HepG2 (cell line): Measurements from ENCODE around the gene CENPP. TPM values are rescaled to one million over a fixed set of nuclear protein-coding genes. Genes with fewer than 3 reads are reported as not detected.
A peak's percentile ranks its signal among the peaks of the same experiment; 100 is the strongest.

Source experiments
- ATAC-seq: fragments of 200-7000 bp; cut with Tn5 transposase; 3 replicates; pipeline ENCODE4 v1.9.1; 2020; ENCODE audit warnings: mild to moderate bottlenecking, moderate library complexity
- BruUV-seq: library from RNA; stranded (reverse); fragments of 400-500 nt; replicated peaks from 2 replicates; lab custom pipeline; 2021; lab: Mats Ljungman, UMichigan
- CTCF ChIA-PET: fragments of 300-600 bp; formaldehyde crosslinking; extraction: SDS; loops from one replicate; lab custom pipeline; 2021; ENCODE audit warnings: low total read pairs, inconsistent platforms, low intra/inter-chr PET ratio; lab: Yijun Ruan, JAX
- POLR2A ChIA-PET: fragments of 350-600 bp; sonication (Branson Sonifier 250); formaldehyde crosslinking; loops from one replicate; lab custom pipeline; 2020; ENCODE audit warnings: antibody characterized with exemption, inconsistent platforms; lab: Yijun Ruan, JAX
- DNase-seq: peaks from one replicate; pipeline ENCODE4 v3.0.0-alpha.2; 2015; ENCODE audit warnings: low spot score
- FAIRE-seq: peaks from 3 replicates; lab custom pipeline; 2011; peaks lifted over from hg19 to GRCh38; lab: Jason Lieb, UNC
- H2AFZ ChIP-seq: one replicate; pipeline ENCODE4 v1.6.1; 2011; ENCODE audit warnings: low read length, inconsistent platforms
- H3K27ac ChIP-seq: fragments of 300-600 bp; 3 replicates; pipeline ENCODE4 v1.8.0; 2011; ENCODE audit warnings: mixed run types, mild to moderate bottlenecking, mixed read lengths, low read length, inconsistent platforms; ENCODE audit not compliant: insufficient read depth; ENCODE audit errors: extremely low read length
- H3K27me3 ChIP-seq, 2 experiments: fragments of 200-600 bp in 1 of 2; 2 replicates in 1 of 2; 3 replicates in 1 of 2; pipeline versions ENCODE4 v1.6.0 to v1.8.0; 2011; ENCODE audit warnings: low read length in 2 of 2, mild to moderate bottlenecking in 2 of 2, moderate library complexity in 2 of 2, inconsistent platforms in 1 of 2; ENCODE audit not compliant: insufficient read depth in 2 of 2, control insufficient read depth in 1 of 2
- H3K36me3 ChIP-seq, 2 experiments: fragments of 200-600 bp in 1 of 2; replicated peaks in 1 of 2; 2 replicates in 1 of 2; 3 replicates in 1 of 2; pipeline versions ENCODE4 v1.5.1 to v1.8.0; 2011; ENCODE audit warnings: low read length in 2 of 2, inconsistent platforms in 1 of 2; ENCODE audit not compliant: insufficient read depth in 2 of 2, control insufficient read depth in 1 of 2
- H3K4me1 ChIP-seq: 2 replicates; pipeline ENCODE4 v1.5.1; 2012; ENCODE audit warnings: low read length, inconsistent platforms; ENCODE audit not compliant: insufficient read depth
- H3K4me2 ChIP-seq: 2 replicates; pipeline ENCODE4 v1.6.0; 2011; ENCODE audit warnings: low read depth, low read length, inconsistent platforms
- H3K4me3 ChIP-seq, 3 experiments: fragments of 200-600 bp in 1 of 3; sonication (generic), shearing (Covaris generic) in 1 of 3; replicated peaks in 1 of 3; 2 replicates each; pipeline ENCODE4 v1.5.1; 2011 to 2016; ENCODE audit warnings: low read length in 3 of 3, inconsistent platforms in 2 of 3, low read depth in 2 of 3, mild to moderate bottlenecking in 2 of 3, control low read depth in 1 of 3, mixed read lengths in 1 of 3; ENCODE audit not compliant: insufficient read depth in 1 of 3
- H3K79me2 ChIP-seq: one replicate; pipeline ENCODE4 v1.6.1; 2011; ENCODE audit warnings: low read length, inconsistent platforms; ENCODE audit not compliant: insufficient read depth
- H3K9ac ChIP-seq: 2 replicates; pipeline ENCODE4 v1.6.0; 2011; ENCODE audit warnings: mild to moderate bottlenecking, low read depth, low read length, inconsistent platforms; ENCODE audit not compliant: insufficient read depth
- H3K9me3 ChIP-seq: 2 replicates; pipeline ENCODE4 v1.5.1; 2012; ENCODE audit warnings: mild to moderate bottlenecking, low read length
- H4K20me1 ChIP-seq: 2 replicates; pipeline ENCODE4 v1.6.0; 2011; ENCODE audit warnings: inconsistent platforms, mild to moderate bottlenecking, low read length, moderate library complexity; ENCODE audit not compliant: insufficient read depth
- MEIS1 ChIP-seq: sonication (generic); formaldehyde crosslinking; IDR thresholded peaks from 2 replicates; pipeline ENCODE4 v1.9.0; 2021; ENCODE audit warnings: mild to moderate bottlenecking, missing genetic modification reagents, moderate library complexity, borderline replicate concordance
- MIER3 ChIP-seq: IDR thresholded peaks from 2 replicates; pipeline ENCODE4 v1.6.1; 2016; ENCODE audit warnings: missing compliant biosample characterization, borderline replicate concordance
- SIN3A ChIP-seq: IDR thresholded peaks from 2 replicates; pipeline ENCODE4 v1.6.1; 2011; ENCODE audit warnings: low read depth, mild to moderate bottlenecking, control low read depth, low read length, borderline replicate concordance
- SIN3B ChIP-seq: fragments of 150-350 bp; IDR thresholded peaks from 2 replicates; pipeline ENCODE4 v1.6.1; 2014; ENCODE audit warnings: low read length
- SOX13 ChIP-seq, 3 experiments: fragments of 450-650 bp in 1 of 3; sonication (generic) in 1 of 3; formaldehyde crosslinking in 1 of 3; IDR thresholded peaks in 2 of 3; conservative IDR thresholded peaks in 1 of 3; 2 replicates each; pipeline versions ENCODE4 v1.5.0 to v1.6.1; 2016 to 2020; ENCODE audit warnings: antibody characterized with exemption in 1 of 3, mild to moderate bottlenecking in 1 of 3, missing compliant biosample characterization in 1 of 3, missing genetic modification reagents in 1 of 3, moderate library complexity in 1 of 3
- ZFP82 ChIP-seq: sonication (generic); formaldehyde crosslinking; IDR thresholded peaks from 2 replicates; pipeline ENCODE4 v1.5.1; 2020; ENCODE audit warnings: mild to moderate bottlenecking, missing genetic modification reagents, borderline replicate concordance
- ZMYM2 ChIP-seq: sonication (generic); formaldehyde crosslinking; IDR thresholded peaks from 2 replicates; pipeline ENCODE4 v1.8.0; 2022; ENCODE audit warnings: mild to moderate bottlenecking, missing genetic modification reagents
- ZNF12 ChIP-seq: sonication (generic); formaldehyde crosslinking; IDR thresholded peaks from 2 replicates; pipeline ENCODE4 v1.5.0; 2020; ENCODE audit warnings: missing genetic modification reagents
- ZNF432 ChIP-seq: sonication (generic); formaldehyde crosslinking; IDR thresholded peaks from 2 replicates; pipeline ENCODE4 v1.5.0; 2020; ENCODE audit warnings: missing genetic modification reagents, mild to moderate bottlenecking, borderline replicate concordance
- ZNF709 ChIP-seq: sonication (generic); formaldehyde crosslinking; IDR thresholded peaks from 2 replicates; pipeline ENCODE4 v1.5.0; 2020; ENCODE audit warnings: mild to moderate bottlenecking, missing genetic modification reagents
- ZNF792 ChIP-seq: IDR thresholded peaks from 2 replicates; pipeline ENCODE4 v1.6.1; 2016
- WGBS: methylation state at CpG from one replicate; pipeline ENCODE4 v1.1.6; 2017; ENCODE audit warnings: low lambda C conversion rate; 5-methylcytosine and 5-hydroxymethylcytosine counted together
- in situ Hi-C: cut with HindIII; loops from 2 replicates; pipeline ENCODE4 v1.10.0; 2017; ENCODE audit warnings: low pct_unique_long_range_greater_than_20kb; ENCODE audit not compliant: extremely low pct_ligation_motif_present
- intact Hi-C: fragments of 100-400 bp; cut with micrococcal nuclease; formaldehyde crosslinking; loops from one replicate; pipeline ENCODE4 v1.10.0; 2022; ENCODE audit not compliant: unreplicated experiment
- polyA plus RNA-seq, 8 experiments: library from polyadenylated mRNA; depleted of rRNA in 3 of 8; stranded (reverse) in 7 of 8; unstranded in 1 of 8; fragments of >200 nt; fragmentation: Illumina TruSeq in 4 of 8; extraction: Trizol in 4 of 8; gene quantifications; 2 replicates each; pipeline versions ENCODE4 v1.2.1 to v1.2.3, GENCODE V29; 2011 to 2016; ENCODE audit warnings: low read depth in 4 of 8, missing spikeins in 1 of 8, mixed read lengths in 1 of 8; ENCODE audit not compliant: insufficient read depth in 1 of 8
- total RNA-seq, 5 experiments: library from RNA; depleted of rRNA; stranded (reverse); fragments of >200 nt; fragmentation: Illumina TruSeq; extraction: Trizol; gene quantifications; 2 replicates each; pipeline ENCODE4 v1.2.3, GENCODE V29; 2016; ENCODE audit warnings: low read depth in 1 of 5
- TF ChIP-seq, protein P1 (sequence below): sonication (generic); formaldehyde crosslinking; IDR thresholded peaks from 2 replicates; pipeline ENCODE4 v1.4.0; 2020; ENCODE audit warnings: mild to moderate bottlenecking, missing genetic modification reagents, borderline replicate concordance
- TF ChIP-seq, protein P2 (sequence below): sonication (generic); formaldehyde crosslinking; IDR thresholded peaks from 2 replicates; pipeline ENCODE4 v1.5.1; 2020; ENCODE audit warnings: mild to moderate bottlenecking, missing genetic modification reagents, moderate library complexity

CENPP gene
- total and polyA plus RNA-seq, 2 of the 13 experiments (the other 11 are each of a cell fraction or from before 2014, with no cell fraction given), result 2.0 to 11.4 TPM

DNA sequence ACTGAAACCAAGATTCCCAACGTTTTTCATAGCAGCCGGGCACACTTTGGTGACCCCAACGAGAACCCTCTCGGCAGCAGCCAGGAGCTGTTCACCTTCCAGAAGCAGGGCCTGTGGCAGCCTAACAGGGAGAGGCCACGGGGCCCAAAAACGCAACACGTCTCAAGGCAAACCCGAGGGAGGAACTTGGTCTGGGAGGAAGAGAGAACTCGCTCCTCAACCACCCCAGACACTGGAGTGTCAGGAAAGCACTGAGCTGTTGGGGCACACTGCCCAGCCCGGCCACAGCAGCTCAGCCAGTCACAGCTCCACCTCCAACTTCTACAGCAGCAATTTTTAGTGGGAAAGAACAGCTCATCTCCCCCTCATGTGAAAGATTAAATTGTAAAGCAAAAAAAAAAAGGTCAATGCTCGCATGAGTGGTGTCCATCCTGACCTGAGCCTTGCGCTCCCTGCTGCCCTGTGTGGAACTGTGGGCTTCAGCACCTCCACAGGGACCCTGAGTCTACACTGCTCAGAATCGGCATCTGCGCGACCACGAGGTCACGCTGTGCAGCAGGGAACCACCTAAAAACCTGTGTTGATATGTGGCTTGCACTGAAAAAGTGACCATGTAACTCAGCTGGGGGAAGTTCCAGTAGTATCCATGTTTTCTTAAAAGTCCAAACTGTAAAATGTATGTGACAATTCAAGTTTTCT lies 289.2 kb downstream of the CENPP start:
- no peak overlapping the region for H2AFZ ChIP-seq
- POLR2A ChIA-PET, result interaction anchor here (1.5 kb wide), 1 partner anchor 10 kb away, joined by 5 read pairs; no protein-coding TSS in a partner anchor
- no peaks in the 10 kb centered on the region for H3K9me3 ChIP-seq
- intact Hi-C loops (no loop called here), in situ Hi-C loops (no loop called here)
- peak overlapping the region; percentile 74 for H3K27ac ChIP-seq
- no peak overlapping the region for H3K4me3 ChIP-seq
- CTCF ChIA-PET, result no interaction called here
- WGBS, result 92% methylated on average over 17 of the region's 17 CpGs
- peaks cover 55% of the 10 kb centered on the region for H3K4me1 ChIP-seq
- H3K4me2 ChIP-seq, result no peak overlapping the region
- H3K36me3 ChIP-seq, result peaks cover 2 to 23% of the 10 kb centered on the region in 2 experiments; a peak in 4 of 5 replicates
- H4K20me1 ChIP-seq, result no peaks in the 10 kb centered on the region
- TF ChIP-seq ZNF432 (CRISPR knock-in tag) (no peak), ZNF709 (CRISPR knock-in tag) (no peak), ZNF792 (CRISPR knock-in tag) (no peak), ZFP82 (CRISPR knock-in tag) (no peak), SIN3A (0 out of 2 replicates have a peak, but pooled peaks have one; percentile 16), ZMYM2 (CRISPR knock-in tag) (no peak), ZNF12 (CRISPR knock-in tag) (no peak), SOX13 (IDR thresholded peaks at IDR 0.05) (no peak), SOX13 (CRISPR knock-in tag; conservative IDR thresholded peaks at IDR 0.05 in 1 of 2, IDR thresholded peaks at IDR 0.05 in 1 of 2) (no peak), SIN3B (no peak), MEIS1 (no peak), MIER3 (CRISPR knock-in tag) (no peak)
- TF ChIP-seq, protein P1, sequence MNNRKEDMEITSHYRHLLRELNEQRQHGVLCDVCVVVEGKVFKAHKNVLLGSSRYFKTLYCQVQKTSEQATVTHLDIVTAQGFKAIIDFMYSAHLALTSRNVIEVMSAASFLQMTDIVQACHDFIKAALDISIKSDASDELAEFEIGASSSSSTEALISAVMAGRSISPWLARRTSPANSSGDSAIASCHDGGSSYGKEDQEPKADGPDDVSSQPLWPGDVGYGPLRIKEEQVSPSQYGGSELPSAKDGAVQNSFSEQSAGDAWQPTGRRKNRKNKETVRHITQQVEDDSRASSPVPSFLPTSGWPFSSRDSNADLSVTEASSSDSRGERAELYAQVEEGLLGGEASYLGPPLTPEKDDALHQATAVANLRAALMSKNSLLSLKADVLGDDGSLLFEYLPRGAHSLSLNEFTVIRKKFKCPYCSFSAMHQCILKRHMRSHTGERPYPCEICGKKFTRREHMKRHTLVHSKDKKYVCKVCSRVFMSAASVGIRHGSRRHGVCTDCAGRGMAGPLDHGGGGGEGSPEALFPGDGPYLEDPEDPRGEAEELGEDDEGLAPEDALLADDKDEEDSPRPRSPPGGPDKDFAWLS (CRISPR knock-in tag), result no peak
- TF ChIP-seq, protein P2, sequence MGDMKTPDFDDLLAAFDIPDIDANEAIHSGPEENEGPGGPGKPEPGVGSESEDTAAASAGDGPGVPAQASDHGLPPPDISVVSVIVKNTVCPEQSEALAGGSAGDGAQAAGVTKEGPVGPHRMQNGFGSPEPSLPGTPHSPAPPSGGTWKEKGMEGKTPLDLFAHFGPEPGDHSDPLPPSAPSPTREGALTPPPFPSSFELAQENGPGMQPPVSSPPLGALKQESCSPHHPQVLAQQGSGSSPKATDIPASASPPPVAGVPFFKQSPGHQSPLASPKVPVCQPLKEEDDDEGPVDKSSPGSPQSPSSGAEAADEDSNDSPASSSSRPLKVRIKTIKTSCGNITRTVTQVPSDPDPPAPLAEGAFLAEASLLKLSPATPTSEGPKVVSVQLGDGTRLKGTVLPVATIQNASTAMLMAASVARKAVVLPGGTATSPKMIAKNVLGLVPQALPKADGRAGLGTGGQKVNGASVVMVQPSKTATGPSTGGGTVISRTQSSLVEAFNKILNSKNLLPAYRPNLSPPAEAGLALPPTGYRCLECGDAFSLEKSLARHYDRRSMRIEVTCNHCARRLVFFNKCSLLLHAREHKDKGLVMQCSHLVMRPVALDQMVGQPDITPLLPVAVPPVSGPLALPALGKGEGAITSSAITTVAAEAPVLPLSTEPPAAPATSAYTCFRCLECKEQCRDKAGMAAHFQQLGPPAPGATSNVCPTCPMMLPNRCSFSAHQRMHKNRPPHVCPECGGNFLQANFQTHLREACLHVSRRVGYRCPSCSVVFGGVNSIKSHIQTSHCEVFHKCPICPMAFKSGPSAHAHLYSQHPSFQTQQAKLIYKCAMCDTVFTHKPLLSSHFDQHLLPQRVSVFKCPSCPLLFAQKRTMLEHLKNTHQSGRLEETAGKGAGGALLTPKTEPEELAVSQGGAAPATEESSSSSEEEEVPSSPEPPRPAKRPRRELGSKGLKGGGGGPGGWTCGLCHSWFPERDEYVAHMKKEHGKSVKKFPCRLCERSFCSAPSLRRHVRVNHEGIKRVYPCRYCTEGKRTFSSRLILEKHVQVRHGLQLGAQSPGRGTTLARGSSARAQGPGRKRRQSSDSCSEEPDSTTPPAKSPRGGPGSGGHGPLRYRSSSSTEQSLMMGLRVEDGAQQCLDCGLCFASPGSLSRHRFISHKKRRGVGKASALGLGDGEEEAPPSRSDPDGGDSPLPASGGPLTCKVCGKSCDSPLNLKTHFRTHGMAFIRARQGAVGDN (CRISPR knock-in tag), result peak; percentile 23; the same call in 1 of the 2 replicates
- DNase-seq (no peak), ATAC-seq (no peak), FAIRE-seq (no peak)
- H3K9ac ChIP-seq, result no peak overlapping the region
- H3K79me2 ChIP-seq, result no peaks in the 10 kb centered on the region
- no peaks in the 10 kb centered on the region for H3K27me3 ChIP-seq
- BruUV-seq, result no TSS peak
